Liver (tissue), 3 donors: ENCODE measurements around the gene LRP11.

Experiments
- ATF3 ChIP-seq: IDR thresholded peaks from 2 replicates; pipeline ENCODE4 v1.6.1; 2016; ENCODE audit warnings: antibody characterized with exemption
- CTCF ChIP-seq: fragments of 150-350 bp; IDR thresholded peaks from 2 replicates; pipeline ENCODE4 v1.5.1; 2017; ENCODE audit warnings: improper control_type of control experiment, low read depth, low read length; ENCODE audit not compliant: missing input control
- EGR1 ChIP-seq, 2 donors: IDR thresholded peaks; 2 replicates each; pipeline ENCODE4 v1.6.1; 2016 to 2018; ENCODE audit warnings: antibody characterized with exemption in 2 of 2, low read depth in 2 of 2
- GABPA ChIP-seq, 2 donors: IDR thresholded peaks in 1 of 2; conservative IDR thresholded peaks in 1 of 2; 2 replicates each; pipeline ENCODE4 v1.6.1; 2016; ENCODE audit warnings: antibody characterized with exemption in 2 of 2, mild to moderate bottlenecking in 1 of 2, moderate library complexity in 1 of 2
- MAX ChIP-seq: IDR thresholded peaks from 2 replicates; pipeline ENCODE4 v1.6.1; 2016; ENCODE audit warnings: antibody characterized with exemption
- NR2F2 ChIP-seq: IDR thresholded peaks from 2 replicates; pipeline ENCODE4 v1.6.1; 2016; ENCODE audit warnings: antibody characterized with exemption
- RAD21 ChIP-seq, 2 donors: IDR thresholded peaks; 2 replicates each; pipeline ENCODE4 v1.6.1; 2016; ENCODE audit warnings: antibody characterized with exemption in 2 of 2, mild to moderate bottlenecking in 2 of 2
- REST ChIP-seq: IDR thresholded peaks from 2 replicates; pipeline ENCODE4 v1.6.1; 2016; ENCODE audit warnings: antibody characterized with exemption, mild to moderate bottlenecking
- RXRA ChIP-seq, 2 donors: IDR thresholded peaks; 2 replicates each; pipeline ENCODE4 v1.6.1; 2017 to 2018; ENCODE audit warnings: antibody characterized with exemption in 2 of 2, mild to moderate bottlenecking in 1 of 2
- SP1 ChIP-seq: IDR thresholded peaks from 2 replicates; pipeline ENCODE4 v1.6.1; 2018; ENCODE audit warnings: antibody characterized with exemption, mild to moderate bottlenecking
- TAF1 ChIP-seq: conservative IDR thresholded peaks from 2 replicates; pipeline ENCODE4 v1.6.1; 2016; ENCODE audit warnings: antibody characterized with exemption, mild to moderate bottlenecking
- YY1 ChIP-seq: IDR thresholded peaks from 2 replicates; pipeline ENCODE4 v1.6.1; 2016; ENCODE audit warnings: antibody characterized with exemption, mild to moderate bottlenecking
- donor health status: healthy.
- donor health status: healthy.

- TF ChIP-seq CTCF (no peak), GABPA (IDR thresholded peaks at IDR 0.05 in 1 of 2, conservative IDR thresholded peaks at IDR 0.05 in 1 of 2) (no peak), ATF3 (no peak), RAD21 (IDR thresholded peaks at IDR 0.05) (no peak), RXRA (IDR thresholded peaks at IDR 0.05) (no peak), EGR1 (IDR thresholded peaks at IDR 0.05; ENCODE audit: low read depth in 2 of 2) (no peak), TAF1 (no peak), SP1 (no peak), NR2F2 (no peak), REST (no peak), YY1 (no peak), MAX (no peak)
Measured at GRCh38 chr6:149860513-149860833, 3.7 kb downstream of the LRP11 start.
